NCI-H2171 treated with DMSO at 0.1 percent for 48 hours (cell line): ENCODE measurements around the gene OR51D1.
A peak's percentile ranks its signal among the peaks of the same experiment; 100 is the strongest.

Experiments used
- DNase-seq: peaks from one replicate; lab custom pipeline; 2025; lab: John Stamatoyannopoulos, UW

Gene OR51D1

GRCh38 chr11:4636962-4637661, at the start of gene OR51D1:
Gene OR51D1, plus strand, starts transcription at chr11:4637477. Its CDS starts 2,314 bp downstream, at chr11:4639791.
- peak; percentile 3 for DNase-seq

GRCh38 chr11:4589017-4589416, 48.3 kb upstream of the OR51D1 start:
- DNase-seq, result no peak

GRCh38 chr11:4593739-4594138, 43.5 kb upstream of the OR51D1 start, which contains the start of gene OR52I1:
Gene OR52I1, plus strand, starts transcription at chr11:4594039. Its CDS starts 0 bp downstream, at chr11:4594039.
- no peak for DNase-seq

GRCh38 chr11:4605057-4605456, 32.2 kb upstream of the OR51D1 start:
- no peak for DNase-seq

GRCh38 chr11:4606231-4607015, 30.9 kb upstream of the OR51D1 start:
- DNase-seq, result no peak

- no peak for DNase-seq
Observed at GRCh38 chr11:4607096-4607495, 30.2 kb upstream of the OR51D1 start.

- DNase-seq, result peak; percentile 85
Observed at GRCh38 chr11:4607781-4608666, 29.3 kb upstream of the OR51D1 start, which contains the start of gene TRIM68. Gene TRIM68, minus strand, starts transcription at chr11:4608231. Its CDS starts 2,727 bp downstream, at chr11:4605504.

- DNase-seq, result no peak
Observed at GRCh38 chr11:4610258-4610935, 26.9 kb upstream of the OR51D1 start.

GRCh38 chr11:4611986-4612385, 25.3 kb upstream of the OR51D1 start:
- no peak for DNase-seq

GRCh38 chr11:4615856-4616444, 21.3 kb upstream of the OR51D1 start:
- DNase-seq, result no peak

GRCh38 chr11:4619514-4619913, 17.8 kb upstream of the OR51D1 start:
- no peak for DNase-seq

GRCh38 chr11:4626207-4627099, 10.8 kb upstream of the OR51D1 start:
- DNase-seq, result peak; percentile 70

- no peak for DNase-seq
Observed at GRCh38 chr11:4636136-4636535, 1.1 kb upstream of the OR51D1 start.

- DNase-seq, result no peak
Observed at GRCh38 chr11:4637662-4638047, 378 bp downstream of the OR51D1 start.

- no peak for DNase-seq
Observed at GRCh38 chr11:4639931-4640330, 2.7 kb downstream of the OR51D1 start.

GRCh38 chr11:4641501-4641900, 4.2 kb downstream of the OR51D1 start:
- no peak for DNase-seq

- DNase-seq, result no peak
Observed at GRCh38 chr11:4642043-4642442, 4.8 kb downstream of the OR51D1 start.

- DNase-seq, result no peak
Observed at GRCh38 chr11:4643076-4643475, 5.8 kb downstream of the OR51D1 start.

- no peak for DNase-seq
Observed at GRCh38 chr11:4643682-4644081, 6.4 kb downstream of the OR51D1 start, which contains the start of gene OR51E1. Gene OR51E1, plus strand, starts transcription at chr11:4643982. Its CDS starts 8,545 bp downstream, at chr11:4652527.

GRCh38 chr11:4644233-4644632, 7.0 kb downstream of the OR51D1 start:
- no peak for DNase-seq
